A549 (cell line): ENCODE measurements around the gene NANS. TPM values are rescaled to one million over a fixed set of nuclear protein-coding genes. Genes with fewer than 3 reads are reported as not detected.

ENCODE experiments used
- ATAC-seq, 2 experiments: fragments of 200-7000 bp in 1 of 2; fragments of >200 bp in 1 of 2; cut with Nextera tagmentation in 1 of 2; cut with Tn5 transposase in 1 of 2; 3 replicates each; pipeline versions ENCODE4 v1.8.0 to v1.9.1; 2018 to 2020; ENCODE audit warnings: mild to moderate bottlenecking in 1 of 2, moderate library complexity in 1 of 2
- CTCF ChIA-PET: fragments of 300-600 bp; sonication (Branson Sonifier 250); formaldehyde crosslinking; extraction: SDS; loops from one replicate; lab custom pipeline; 2021; ENCODE audit warnings: antibody characterized with exemption, inconsistent platforms; lab: Yijun Ruan, JAX
- POLR2A ChIA-PET: fragments of 350-600 bp; formaldehyde crosslinking; extraction: SDS; loops from one replicate; lab custom pipeline; 2021; ENCODE audit warnings: antibody characterized with exemption, inconsistent platforms; lab: Yijun Ruan, JAX
- DNase-seq, 2 experiments: peaks; one replicate each; pipeline versions ENCODE4 v3.0.0 to v3.0.0-alpha.2; 2011 to 2016; ENCODE audit warnings: low read depth in 1 of 2, low spot score in 1 of 2
- FAIRE-seq: peaks from 2 replicates; lab custom pipeline; 2011; peaks lifted over from hg19 to GRCh38; lab: Jason Lieb, UNC
- H3K27ac ChIP-seq, 2 experiments: fragments of >200 bp; sonication (Bioruptor Twin); formaldehyde crosslinking; 3 replicates each; pipeline ENCODE4 v1.5.1; 2016 to 2017
- H3K4me1 ChIP-seq: fragments of >200 bp; sonication (Bioruptor Twin); formaldehyde crosslinking; 3 replicates; pipeline ENCODE4 v1.6.1; 2016
- H3K4me2 ChIP-seq: fragments of >200 bp; sonication (Bioruptor Twin); formaldehyde crosslinking; 3 replicates; pipeline ENCODE4 v1.6.1; 2016
- H3K4me3 ChIP-seq: fragments of >200 bp; sonication (Bioruptor Twin); formaldehyde crosslinking; 3 replicates; pipeline ENCODE4 v1.5.1; 2016
- H3K9me3 ChIP-seq: fragments of >200 bp; sonication (Bioruptor Twin); formaldehyde crosslinking; 3 replicates; pipeline ENCODE4 v1.6.1; 2016
- BCL3 ChIP-seq: fragments of >200 bp; sonication (Bioruptor Twin); formaldehyde crosslinking; IDR thresholded peaks from 3 replicates; pipeline ENCODE4 v1.6.1; 2016
- BHLHE40 ChIP-seq: IDR thresholded peaks from 2 replicates; pipeline ENCODE4 v1.6.1; 2012; ENCODE audit warnings: low read depth, low read length, inconsistent platforms
- CBX8 ChIP-seq: fragments of 200-600 bp; sonication (generic); IDR thresholded peaks from 2 replicates; pipeline ENCODE4 v1.6.1; 2016
- CEBPB ChIP-seq, 2 experiments: fragments of >200 bp in 1 of 2; sonication (Bioruptor Twin) in 1 of 2; formaldehyde crosslinking in 1 of 2; IDR thresholded peaks; 2 replicates each; pipeline ENCODE4 v1.6.1; 2012 to 2016
- EHMT2 ChIP-seq: fragments of 200-600 bp; sonication (generic); IDR thresholded peaks from 2 replicates; pipeline ENCODE4 v1.6.1; 2016; ENCODE audit warnings: antibody characterized with exemption, low read depth, mild to moderate bottlenecking, moderate library complexity
- FOSB ChIP-seq: fragments of 250-450 bp; sonication (Bioruptor Pico); IDR thresholded peaks from 2 replicates; pipeline ENCODE4 v1.5.0; 2020; ENCODE audit warnings: mild to moderate bottlenecking, moderate library complexity
- FOSL2 ChIP-seq, 2 experiments: fragments of 450-650 bp in 1 of 2; fragments of >200 bp in 1 of 2; sonication (Bioruptor Twin) in 1 of 2; formaldehyde crosslinking; IDR thresholded peaks; 2 replicates each; pipeline versions ENCODE4 v1.5.0 to v1.6.1; 2016 to 2020; ENCODE audit warnings: mild to moderate bottlenecking in 1 of 2, moderate library complexity in 1 of 2
- HDAC2 ChIP-seq: fragments of 200-600 bp; sonication (generic); IDR thresholded peaks from 2 replicates; pipeline ENCODE4 v1.6.1; 2016
- HOXA7 ChIP-seq: fragments of 250-450 bp; sonication (Bioruptor Pico); IDR thresholded peaks from 2 replicates; pipeline ENCODE4 v1.5.0; 2020; ENCODE audit warnings: mild to moderate bottlenecking, moderate library complexity
- JUNB ChIP-seq: fragments of >200 bp; sonication (Bioruptor Twin); formaldehyde crosslinking; IDR thresholded peaks from 2 replicates; pipeline ENCODE4 v1.6.1; 2016
- KDM1A ChIP-seq: fragments of 200-600 bp; sonication (generic); IDR thresholded peaks from 2 replicates; pipeline ENCODE4 v1.6.1; 2016; ENCODE audit warnings: low read depth, mild to moderate bottlenecking
- KDM5A ChIP-seq: fragments of 200-600 bp; sonication (generic); IDR thresholded peaks from 2 replicates; pipeline ENCODE4 v1.6.1; 2016; ENCODE audit warnings: antibody characterized with exemption, mild to moderate bottlenecking
- MAFK ChIP-seq: fragments of 450-650 bp; IDR thresholded peaks from 2 replicates; pipeline ENCODE4 v1.6.1; 2014; ENCODE audit not compliant: partially characterized antibody
- MAX ChIP-seq: IDR thresholded peaks from 2 replicates; pipeline ENCODE4 v1.6.1; 2012
- MAZ ChIP-seq: fragments of 150-350 bp; IDR thresholded peaks from 2 replicates; pipeline ENCODE4 v1.6.1; 2014; ENCODE audit warnings: antibody characterized with exemption, low read depth, low read length, borderline replicate concordance
- NFE2L2 ChIP-seq: fragments of 150-350 bp; conservative IDR thresholded peaks from 2 replicates; pipeline ENCODE4 v1.6.1; 2014; ENCODE audit warnings: low read length
- NPAS2 ChIP-seq: fragments of 250-450 bp; sonication (Bioruptor Pico); IDR thresholded peaks from 2 replicates; pipeline ENCODE4 v1.8.0; 2022; ENCODE audit warnings: mild to moderate bottlenecking, moderate library complexity, borderline replicate concordance
- PBX3 ChIP-seq: IDR thresholded peaks from 2 replicates; pipeline ENCODE4 v1.6.1; 2012
- PHF8 ChIP-seq: fragments of 200-600 bp; sonication (generic); IDR thresholded peaks from 2 replicates; pipeline ENCODE4 v1.6.1; 2016; ENCODE audit warnings: low read depth, mild to moderate bottlenecking, antibody characterized with exemption, moderate library complexity, borderline replicate concordance
- POLR2A ChIP-seq: IDR thresholded peaks from 2 replicates; pipeline ENCODE4 v1.6.1; 2012; ENCODE audit warnings: mild to moderate bottlenecking, low read length
- POLR2AphosphoS2 ChIP-seq: conservative IDR thresholded peaks from 2 replicates; pipeline ENCODE4 v1.6.1; 2012; ENCODE audit warnings: low read length, improper control_type of control experiment, inconsistent platforms
- REST ChIP-seq: fragments of 200-600 bp; sonication (generic); IDR thresholded peaks from 2 replicates; pipeline ENCODE4 v1.6.1; 2016; ENCODE audit warnings: antibody characterized with exemption, mild to moderate bottlenecking, moderate library complexity
- RFX5 ChIP-seq: fragments of 450-650 bp; IDR thresholded peaks from 2 replicates; pipeline ENCODE4 v1.7.1; 2014; ENCODE audit warnings: antibody characterized with exemption, mild to moderate bottlenecking, moderate library complexity
- SMC3 ChIP-seq: fragments of >200 bp; sonication (Bioruptor Twin); formaldehyde crosslinking; IDR thresholded peaks from 3 replicates; pipeline ENCODE4 v1.6.1; 2018; ENCODE audit warnings: inconsistent platforms
- TFCP2L1 ChIP-seq: fragments of 250-450 bp; sonication (Bioruptor Pico); IDR thresholded peaks from 2 replicates; pipeline ENCODE4 v1.5.0; 2021; ENCODE audit warnings: mild to moderate bottlenecking
- TP53 ChIP-seq: fragments of 250-450 bp; sonication (Bioruptor Pico); IDR thresholded peaks from 2 replicates; pipeline ENCODE4 v1.5.0; 2021; ENCODE audit warnings: mild to moderate bottlenecking, moderate library complexity
- ZC3H11A ChIP-seq: fragments of 450-650 bp; IDR thresholded peaks from 2 replicates; pipeline ENCODE4 v1.6.1; 2014; ENCODE audit warnings: antibody characterized with exemption, mild to moderate bottlenecking
- ZNF302 ChIP-seq: fragments of 250-450 bp; sonication (Bioruptor Pico); IDR thresholded peaks from 2 replicates; pipeline ENCODE4 v1.9.0; 2021; ENCODE audit warnings: inconsistent platforms, mild to moderate bottlenecking, moderate library complexity
- WGBS: methylation state at CpG from one replicate; pipeline ENCODE4 v1.1.6; 2017; ENCODE audit errors: missing lambda C conversion rate; 5-methylcytosine and 5-hydroxymethylcytosine counted together
- polyA plus RNA-seq, 4 experiments: library from polyadenylated mRNA; depleted of rRNA in 3 of 4; stranded (reverse); fragments of >200 nt; fragmentation: RNase III in 1 of 4; extraction: RNeasy Plus Mini Kit Qiagen cat#74134 plus additional on column Dnase treatment in 1 of 4; gene quantifications; 2 replicates in 3 of 4; 3 replicates in 1 of 4; pipeline ENCODE4 v1.2.3, GENCODE V29; 2011 to 2017
- TF ChIP-seq, protein P1 (sequence below): fragments of >200 bp; sonication (Bioruptor Twin); formaldehyde crosslinking; IDR thresholded peaks from 3 replicates; pipeline ENCODE4 v1.5.1; 2016

The NANS gene
- polyA plus RNA-seq, 2 of the 4 experiments (the other 2 are of a cell fraction) = 56.8 to 70.2 TPM

GRCh38 chr9:98099346-98099745 is 42.8 kb downstream of the NANS start:
- no peak for FAIRE-seq
- CTCF ChIA-PET = interaction anchor here (2.0 kb wide), 1 partner anchor 26 kb away, joined by 6 read pairs; no protein-coding TSS in a partner anchor
- Histone ChIP-seq H3K4me1 (no peaks in the 10 kb centered on the region), H3K4me2 (no peak overlapping the region), H3K4me3 (no peak overlapping the region), H3K27ac (no peak overlapping the region), H3K9me3 (no peaks in the 10 kb centered on the region)
- POLR2A ChIA-PET = no interaction called here
- no peak for ATAC-seq
- no peak for DNase-seq
- TF ChIP-seq MAZ (no peak), RFX5 (no peak), ZNF302 (CRISPR knock-in tag) (no peak), FOSL2 (IDR thresholded peaks at IDR 0.05) (no peak), FOSL2 (CRISPR knock-in tag; IDR thresholded peaks at IDR 0.05) (no peak), NFE2L2 (no peak), EHMT2 (no peak), ZC3H11A (no peak), REST (no peak), KDM5A (no peak), PBX3 (no peak), FOSB (CRISPR knock-in tag) (no peak), POLR2A (no peak), HDAC2 (no peak), BCL3 (no peak), HOXA7 (CRISPR knock-in tag) (no peak), PHF8 (no peak), CEBPB (IDR thresholded peaks at IDR 0.05) (no peak)
- TF ChIP-seq, protein P1, sequence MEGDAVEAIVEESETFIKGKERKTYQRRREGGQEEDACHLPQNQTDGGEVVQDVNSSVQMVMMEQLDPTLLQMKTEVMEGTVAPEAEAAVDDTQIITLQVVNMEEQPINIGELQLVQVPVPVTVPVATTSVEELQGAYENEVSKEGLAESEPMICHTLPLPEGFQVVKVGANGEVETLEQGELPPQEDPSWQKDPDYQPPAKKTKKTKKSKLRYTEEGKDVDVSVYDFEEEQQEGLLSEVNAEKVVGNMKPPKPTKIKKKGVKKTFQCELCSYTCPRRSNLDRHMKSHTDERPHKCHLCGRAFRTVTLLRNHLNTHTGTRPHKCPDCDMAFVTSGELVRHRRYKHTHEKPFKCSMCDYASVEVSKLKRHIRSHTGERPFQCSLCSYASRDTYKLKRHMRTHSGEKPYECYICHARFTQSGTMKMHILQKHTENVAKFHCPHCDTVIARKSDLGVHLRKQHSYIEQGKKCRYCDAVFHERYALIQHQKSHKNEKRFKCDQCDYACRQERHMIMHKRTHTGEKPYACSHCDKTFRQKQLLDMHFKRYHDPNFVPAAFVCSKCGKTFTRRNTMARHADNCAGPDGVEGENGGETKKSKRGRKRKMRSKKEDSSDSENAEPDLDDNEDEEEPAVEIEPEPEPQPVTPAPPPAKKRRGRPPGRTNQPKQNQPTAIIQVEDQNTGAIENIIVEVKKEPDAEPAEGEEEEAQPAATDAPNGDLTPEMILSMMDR = no peak
- TF ChIP-seq, all 56 proteins: peak for 0
- 100% methylated on average over 2 of the region's 2 CpGs for WGBS

DNA sequence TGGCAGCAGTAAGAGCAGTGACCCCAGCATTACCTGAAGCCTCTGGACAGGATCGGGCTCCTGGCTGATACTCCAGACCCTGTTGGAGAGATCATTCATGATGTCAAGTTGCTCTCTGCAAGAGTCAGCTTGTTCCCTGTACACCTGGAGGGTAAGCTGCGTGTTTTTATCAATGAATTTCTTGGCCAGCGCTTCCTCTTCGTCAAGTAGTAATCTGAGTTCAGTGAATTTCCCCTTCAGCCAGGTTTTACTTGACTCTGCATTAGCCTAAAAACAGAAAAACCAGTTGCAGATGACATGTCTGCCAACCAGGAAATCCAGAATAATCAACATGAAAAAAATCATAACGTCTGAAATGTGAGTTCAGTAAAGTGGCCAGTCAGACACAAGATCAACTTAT is 43.4 kb downstream of the NANS start:
- Histone ChIP-seq H3K9me3 (no peaks in the 10 kb centered on the region), H3K4me3 (no peak overlapping the region), H3K27ac (no peak overlapping the region), H3K4me2 (no peak overlapping the region), H3K4me1 (no peaks in the 10 kb centered on the region)
- ChIA-PET CTCF (interaction anchor here (1.9 kb wide), 1 partner anchor 18 kb away, joined by 4 read pairs; no protein-coding TSS in a partner anchor), POLR2A (no interaction called here)
- no peak for FAIRE-seq
- no peak for ATAC-seq
- WGBS = 94% methylated on average over 5 of the region's 5 CpGs
- TF ChIP-seq NFE2L2 (no peak), TFCP2L1 (CRISPR knock-in tag) (no peak), NPAS2 (CRISPR knock-in tag) (no peak), KDM5A (no peak), SMC3 (no peak), FOSB (CRISPR knock-in tag) (no peak), TP53 (CRISPR knock-in tag) (no peak), HOXA7 (CRISPR knock-in tag) (no peak), JUNB (no peak), POLR2AphosphoS2 (no peak), BHLHE40 (no peak), MAX (no peak), MAZ (no peak), KDM1A (no peak), MAFK (no peak), CBX8 (no peak), EHMT2 (no peak)
- TF ChIP-seq, protein P1 = no peak
- DNase-seq = no peak
